ENCODE data around the gene SKAP1.

SKAP1 gene

DNA sequence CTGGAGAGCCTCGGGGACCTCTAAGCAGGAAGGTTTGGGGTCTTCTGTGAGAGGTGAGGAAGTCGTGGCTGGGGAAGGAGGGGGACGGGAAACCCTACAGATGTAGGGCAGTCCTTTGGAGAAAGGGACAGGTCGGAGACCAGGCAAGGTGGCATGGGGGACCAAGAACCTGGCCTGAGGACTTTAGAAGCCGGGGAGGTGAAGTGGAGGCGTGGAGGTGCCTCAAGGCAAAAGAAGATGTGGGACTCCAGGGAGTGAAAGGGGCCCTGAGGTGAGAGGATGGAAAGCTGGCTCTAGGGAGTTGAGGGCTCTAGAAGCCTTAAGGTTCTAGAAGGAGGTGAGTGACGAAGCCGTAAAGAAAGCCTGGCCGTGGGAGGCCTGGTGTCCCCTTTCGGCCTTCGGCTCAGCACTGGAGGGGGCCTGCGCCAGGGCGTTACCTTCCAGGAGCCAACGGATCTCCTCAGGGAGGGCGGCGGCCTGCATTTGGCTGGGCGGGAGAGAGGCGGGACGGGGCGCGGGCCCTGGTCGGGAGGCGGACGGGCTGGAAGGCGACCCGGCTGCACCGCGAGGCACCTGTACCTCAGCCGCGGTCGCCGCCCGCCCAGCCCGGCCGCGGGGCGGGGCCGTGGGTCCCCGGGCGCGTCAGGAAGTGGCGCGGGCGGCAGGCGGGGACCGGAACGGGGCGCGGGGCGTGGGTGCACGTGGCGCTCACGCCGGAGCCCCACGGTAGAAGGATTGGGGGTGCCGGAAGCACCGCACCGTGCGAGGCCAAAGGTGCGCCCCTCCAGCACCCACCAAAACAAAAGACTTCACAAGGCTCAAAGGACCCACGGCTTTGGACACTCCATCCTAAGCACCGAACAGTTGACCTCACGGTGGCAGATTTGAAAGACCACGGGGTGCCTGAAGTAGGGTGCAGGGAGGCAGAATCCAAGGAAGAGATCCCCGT is at the start of gene SKAP1:
Gene SKAP1 (minus strand): TSS at position 577 of the 949 bp plus-strand sequence.
- peak; percentile 84 for DNase-seq (ENCODE audit: low spot score)
- TF ChIP-seq, protein P1, sequence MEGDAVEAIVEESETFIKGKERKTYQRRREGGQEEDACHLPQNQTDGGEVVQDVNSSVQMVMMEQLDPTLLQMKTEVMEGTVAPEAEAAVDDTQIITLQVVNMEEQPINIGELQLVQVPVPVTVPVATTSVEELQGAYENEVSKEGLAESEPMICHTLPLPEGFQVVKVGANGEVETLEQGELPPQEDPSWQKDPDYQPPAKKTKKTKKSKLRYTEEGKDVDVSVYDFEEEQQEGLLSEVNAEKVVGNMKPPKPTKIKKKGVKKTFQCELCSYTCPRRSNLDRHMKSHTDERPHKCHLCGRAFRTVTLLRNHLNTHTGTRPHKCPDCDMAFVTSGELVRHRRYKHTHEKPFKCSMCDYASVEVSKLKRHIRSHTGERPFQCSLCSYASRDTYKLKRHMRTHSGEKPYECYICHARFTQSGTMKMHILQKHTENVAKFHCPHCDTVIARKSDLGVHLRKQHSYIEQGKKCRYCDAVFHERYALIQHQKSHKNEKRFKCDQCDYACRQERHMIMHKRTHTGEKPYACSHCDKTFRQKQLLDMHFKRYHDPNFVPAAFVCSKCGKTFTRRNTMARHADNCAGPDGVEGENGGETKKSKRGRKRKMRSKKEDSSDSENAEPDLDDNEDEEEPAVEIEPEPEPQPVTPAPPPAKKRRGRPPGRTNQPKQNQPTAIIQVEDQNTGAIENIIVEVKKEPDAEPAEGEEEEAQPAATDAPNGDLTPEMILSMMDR (IDR thresholded peaks at IDR 0.05; ENCODE audit: extremely low read depth, missing control alignments) = no peak

DNA sequence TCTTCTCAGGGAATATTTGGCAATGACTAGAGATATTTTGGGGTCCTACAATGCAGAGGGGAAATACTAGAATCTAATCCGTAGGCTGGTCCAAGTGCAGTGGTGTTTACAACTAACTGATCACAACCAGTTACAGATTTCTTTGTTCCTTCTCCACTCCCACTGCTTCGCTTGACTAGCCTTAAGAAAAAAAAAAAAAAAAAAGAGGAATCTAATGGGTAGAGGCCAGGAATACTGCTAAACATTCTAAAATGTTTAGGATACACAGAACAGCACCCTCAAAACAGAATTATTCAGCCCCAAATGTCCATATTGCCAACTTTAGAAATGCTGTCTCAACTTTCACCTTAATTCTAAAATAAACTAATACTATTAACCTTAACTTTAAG is 49.0 kb upstream of the SKAP1 start:
- TF ChIP-seq, protein P1 (IDR thresholded peaks at IDR 0.05; ENCODE audit: extremely low read depth, missing control alignments) = no peak

DNA sequence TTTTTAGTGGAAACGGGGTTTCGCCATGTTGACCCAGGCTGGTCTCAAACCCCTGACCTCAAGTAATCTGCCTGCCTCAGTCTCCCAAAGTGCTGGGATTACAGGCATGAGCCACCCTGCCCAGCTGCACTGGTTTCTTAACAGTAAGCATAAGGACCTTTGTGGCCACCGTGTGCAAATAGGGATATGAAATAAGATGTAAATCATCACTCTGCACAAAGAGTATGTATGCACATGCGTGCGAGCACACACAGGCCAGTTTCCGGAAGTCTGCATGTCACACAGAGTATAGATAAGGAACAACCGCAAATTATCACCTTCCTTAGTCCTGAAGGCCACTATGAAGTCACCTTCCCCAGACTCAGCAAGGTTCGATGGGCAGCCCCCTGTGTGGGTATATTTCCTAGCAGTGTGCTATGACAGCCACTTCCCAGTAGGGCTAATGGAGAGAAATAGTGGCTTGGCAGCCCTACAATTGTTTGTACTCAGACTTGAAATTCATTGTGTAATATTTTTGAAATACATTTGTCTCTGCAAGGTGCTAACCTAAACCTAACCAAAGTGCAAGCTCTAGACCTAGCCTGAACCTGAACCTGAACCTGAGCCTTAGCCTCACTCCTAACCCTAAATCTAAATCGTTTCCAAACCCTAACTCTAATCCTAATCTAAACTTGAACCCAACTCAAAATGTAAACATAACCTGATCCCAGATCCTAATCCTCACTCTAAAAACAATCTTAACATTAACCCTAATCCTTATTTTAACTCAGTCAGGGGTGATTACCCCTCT is 48.4 kb upstream of the SKAP1 start:
- DNase-seq (ENCODE audit: low spot score) = peak; percentile 74
- TF ChIP-seq, protein P1 (IDR thresholded peaks at IDR 0.05; ENCODE audit: extremely low read depth, missing control alignments) = no peak

More for the DNA sequence above, 49.0 kb upstream of the SKAP1 start:
- DNase-seq (ENCODE audit: low spot score) = no peak

DNA sequence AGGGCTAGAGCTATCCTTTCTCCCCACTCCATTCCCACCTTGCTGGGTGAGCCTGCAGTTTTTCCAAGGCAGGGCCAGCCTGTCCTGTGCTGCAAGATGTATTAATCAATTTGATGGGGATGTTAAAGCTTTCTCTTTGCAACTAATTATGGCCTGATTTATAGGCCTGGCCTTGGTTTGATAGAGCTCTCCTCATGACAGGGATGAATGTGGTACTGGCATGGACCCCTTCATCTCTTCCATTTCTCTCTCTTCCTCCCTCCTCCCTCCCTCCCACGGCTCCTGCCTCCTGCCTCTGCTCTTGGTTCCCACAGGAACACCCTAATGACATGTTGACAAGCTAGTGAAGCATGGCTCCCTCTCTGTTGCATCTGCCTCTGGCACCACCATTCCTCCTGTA is 47.2 kb upstream of the SKAP1 start:
- no peak for DNase-seq (ENCODE audit: low spot score)
- TF ChIP-seq, protein P1 (IDR thresholded peaks at IDR 0.05; ENCODE audit: extremely low read depth, missing control alignments) = no peak

DNA sequence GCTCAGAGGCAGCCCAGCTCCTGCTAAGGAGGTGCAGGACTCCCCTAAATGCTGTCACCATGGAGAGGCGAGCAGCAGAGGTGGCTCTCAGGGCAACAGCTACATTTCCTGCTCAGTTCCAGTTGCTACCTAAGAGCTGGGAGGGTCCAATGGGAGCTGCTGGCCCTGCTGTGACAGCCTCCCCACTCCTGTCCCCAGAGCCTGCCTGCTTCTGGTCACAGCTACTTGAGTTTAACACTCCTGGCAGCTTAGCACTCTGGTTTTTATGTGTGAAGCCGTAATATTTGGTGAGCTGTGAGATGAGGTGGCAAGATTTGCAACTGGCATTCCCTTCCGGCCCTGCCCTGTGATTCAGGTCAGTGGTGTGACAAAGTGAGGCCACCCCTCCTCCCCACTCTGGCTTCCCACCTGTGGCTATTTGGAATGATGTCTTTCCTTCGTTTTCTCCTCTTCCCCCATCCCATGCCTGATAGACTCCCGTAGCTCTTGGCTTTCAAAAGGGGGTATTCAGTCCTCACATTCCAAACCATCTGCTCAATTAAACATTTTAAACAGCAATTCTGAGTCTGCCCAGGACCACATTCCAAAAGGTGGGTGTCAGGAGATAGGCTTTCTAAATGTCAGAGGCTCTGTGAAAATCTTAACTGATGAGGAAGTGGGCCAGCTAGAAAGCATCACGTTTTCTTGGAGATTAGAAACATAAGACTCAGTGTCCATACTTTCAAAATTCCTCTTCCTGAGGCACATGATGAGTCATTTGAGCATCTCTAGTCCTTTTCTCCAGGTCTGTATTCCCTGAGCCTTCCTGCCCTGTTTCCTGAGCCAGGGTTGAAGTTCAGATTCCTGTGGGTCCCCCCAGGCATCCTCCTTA is 42.6 kb upstream of the SKAP1 start:
- DNase-seq (ENCODE audit: low spot score) = no peak
- TF ChIP-seq, protein P1 (IDR thresholded peaks at IDR 0.05; ENCODE audit: extremely low read depth, missing control alignments) = no peak

DNA sequence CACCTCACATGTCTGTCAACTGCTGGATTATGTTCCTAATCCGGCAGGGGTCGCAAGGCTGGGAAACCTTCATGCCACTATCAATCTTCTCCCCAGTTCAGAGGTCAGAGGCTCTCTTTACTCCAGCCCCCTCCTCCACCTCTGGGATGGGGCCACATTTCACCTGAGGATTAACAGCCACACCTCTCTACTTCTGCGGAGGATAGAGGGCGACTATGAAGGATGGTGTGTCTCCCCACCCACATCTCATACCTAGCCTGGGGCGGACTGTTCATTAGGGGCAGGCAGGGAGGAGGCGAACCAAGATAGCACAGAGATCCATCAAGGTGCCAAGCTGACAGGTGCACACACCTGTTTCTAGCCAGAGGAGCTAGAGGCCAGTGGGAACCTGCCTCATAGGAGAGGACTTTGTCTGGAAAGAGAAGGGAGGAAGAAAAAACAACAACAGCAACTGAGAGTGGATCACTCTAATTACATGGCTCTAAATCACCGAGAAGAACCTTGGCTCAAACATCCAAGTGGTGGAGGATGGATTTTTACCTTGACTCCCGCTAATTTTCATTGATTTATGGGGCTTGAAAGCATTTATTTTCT is 41.9 kb upstream of the SKAP1 start:
- no peak for DNase-seq (ENCODE audit: low spot score)

More for the DNA sequence above, 41.9 kb upstream of the SKAP1 start:
- TF ChIP-seq, protein P1 (IDR thresholded peaks at IDR 0.05; ENCODE audit: extremely low read depth, missing control alignments) = no peak

Measured in GM20000 (cell line).